Neural cell (in vitro differentiated cells): ENCODE measurements around the gene ADAMTS10. TPM values are rescaled to one million over a fixed set of nuclear protein-coding genes. Genes with fewer than 3 reads are reported as not detected.
"Not testable (repeated sequence)": the region's sequence is repeated elsewhere in the genome, so short reads cannot be mapped to it uniquely, and the experiment has no call there.

ENCODE experiments used
- H2AFZ ChIP-seq: fragments of 200-600, 300-800 bp; sonication (generic), shearing (Covaris generic); 2 replicates; pipeline ENCODE4 v1.6.0; 2014; ENCODE audit warnings: low read depth, mild to moderate bottlenecking, antibody characterized with exemption, low read length, moderate library complexity
- H3F3A ChIP-seq: fragments of 200-600 bp; shearing (Covaris generic); 2 replicates; pipeline ENCODE4 v1.6.1; 2016; ENCODE audit warnings: mild to moderate bottlenecking, moderate library complexity, mixed read lengths, antibody characterized with exemption, low read length; ENCODE audit not compliant: insufficient read depth, poor library complexity, severe bottlenecking
- H3K27ac ChIP-seq: fragments of 200-600, 300-800 bp; sonication (generic), shearing (Covaris generic); 2 replicates; pipeline ENCODE4 v1.5.1; 2014; ENCODE audit warnings: mild to moderate bottlenecking, low read length, moderate library complexity
- H3K27me3 ChIP-seq: fragments of 300-800, 200-600 bp; sonication (generic), shearing (Covaris generic); 2 replicates; pipeline ENCODE4 v1.6.0; 2014; ENCODE audit warnings: mild to moderate bottlenecking, low read depth, low read length, moderate library complexity; ENCODE audit not compliant: insufficient read depth
- H3K36me3 ChIP-seq: fragments of 300-800, 200-600 bp; sonication (generic), shearing (Covaris generic); 2 replicates; pipeline ENCODE4 v1.5.1; 2014; ENCODE audit warnings: mild to moderate bottlenecking, antibody characterized with exemption, low read length, moderate library complexity; ENCODE audit not compliant: insufficient read depth
- H3K4me2 ChIP-seq: fragments of 300-800, 200-600 bp; sonication (generic), shearing (Covaris generic); 2 replicates; pipeline ENCODE4 v1.6.0; 2014; ENCODE audit warnings: mild to moderate bottlenecking, low read length
- H3K4me3 ChIP-seq: fragments of 300-800, 200-600 bp; sonication (generic), shearing (Covaris generic); 2 replicates; pipeline ENCODE4 v1.5.1; 2014; ENCODE audit warnings: mild to moderate bottlenecking, low read length, moderate library complexity
- H3K79me2 ChIP-seq: fragments of 200-600 bp; shearing (Covaris generic); replicated peaks from 2 replicates; pipeline ENCODE4 v1.6.0; 2014; ENCODE audit warnings: mild to moderate bottlenecking, low read length, moderate library complexity; ENCODE audit not compliant: insufficient read depth
- H3K9ac ChIP-seq: fragments of 300-800, 200-600 bp; sonication (generic), shearing (Covaris generic); 2 replicates; pipeline ENCODE4 v1.6.1; 2016; ENCODE audit warnings: mild to moderate bottlenecking, low read length, mixed read lengths
- H3K9me2 ChIP-seq: fragments of 200-600 bp; shearing (Covaris generic); 2 replicates; pipeline ENCODE4 v1.6.1; 2016; ENCODE audit warnings: mild to moderate bottlenecking, low read length, mixed read lengths; ENCODE audit not compliant: insufficient read depth
- H3K9me3 ChIP-seq: fragments of 200-600, 300-800 bp; sonication (generic), shearing (Covaris generic); 2 replicates; pipeline ENCODE4 v1.6.1; 2016; ENCODE audit warnings: mild to moderate bottlenecking, mixed run types, low read length, moderate library complexity, mixed read lengths
- H4K20me1 ChIP-seq: fragments of 200-600 bp; shearing (Covaris generic); 2 replicates; pipeline ENCODE4 v1.6.1; 2016; ENCODE audit warnings: mild to moderate bottlenecking, mixed run types; ENCODE audit not compliant: insufficient read depth
- CTCF ChIP-seq: fragments of 450-650 bp; IDR thresholded peaks from 2 replicates; pipeline ENCODE4 v1.5.1; 2014; ENCODE audit warnings: antibody characterized with exemption, mild to moderate bottlenecking, moderate library complexity; ENCODE audit not compliant: poor library complexity, severe bottlenecking
- EP300 ChIP-seq: fragments of 450-650 bp; conservative IDR thresholded peaks from 2 replicates; pipeline ENCODE4 v1.6.1; 2014; ENCODE audit warnings: antibody characterized with exemption, mild to moderate bottlenecking, moderate library complexity; ENCODE audit not compliant: poor library complexity, severe bottlenecking
- EZH2 ChIP-seq: fragments of 200-600, 300-800 bp; shearing (Covaris generic), sonication (generic); IDR thresholded peaks from 2 replicates; pipeline ENCODE4 v1.6.1; 2014; ENCODE audit warnings: antibody characterized with exemption, low read length, borderline replicate concordance, mild to moderate bottlenecking; ENCODE audit not compliant: insufficient read depth, poor library complexity, severe bottlenecking
- MXI1 ChIP-seq: fragments of 450-650 bp; conservative IDR thresholded peaks from 2 replicates; pipeline ENCODE4 v1.6.1; 2014; ENCODE audit warnings: antibody characterized with exemption, mild to moderate bottlenecking; ENCODE audit not compliant: poor library complexity, severe bottlenecking
- POLR2AphosphoS5 ChIP-seq: IDR thresholded peaks from 2 replicates; pipeline ENCODE4 v1.6.1; 2012
- RAD21 ChIP-seq: fragments of 450-650 bp; conservative IDR thresholded peaks from 2 replicates; pipeline ENCODE4 v1.6.1; 2014; ENCODE audit warnings: antibody characterized with exemption, mild to moderate bottlenecking, moderate library complexity
- REST ChIP-seq: IDR thresholded peaks from 2 replicates; pipeline ENCODE4 v1.6.1; 2012; ENCODE audit warnings: borderline replicate concordance
- SMC3 ChIP-seq: fragments of 450-650 bp; conservative IDR thresholded peaks from 2 replicates; pipeline ENCODE4 v1.6.1; 2014; ENCODE audit warnings: antibody characterized with exemption, mild to moderate bottlenecking, moderate library complexity; ENCODE audit not compliant: poor library complexity
- TAF1 ChIP-seq: IDR thresholded peaks from 2 replicates; pipeline ENCODE4 v1.6.1; 2012; ENCODE audit warnings: low read depth
- polyA plus RNA-seq: library from polyadenylated mRNA; depleted of rRNA; stranded (reverse); fragments of >200 nt; gene quantifications from 2 replicates; pipeline ENCODE4 v1.2.3, GENCODE V29; 2014

The ADAMTS10 gene
- polyA plus RNA-seq, 1 donor from 2014 or later = 99.4 TPM

GRCh38 chr19:8557642-8558238 is 52.8 kb downstream of the ADAMTS10 start:
- Histone ChIP-seq H3K27me3 (no peaks in the 10 kb centered on the region), H3K36me3 (no peaks in the 10 kb centered on the region), H3K4me2 (no peak overlapping the region), H3F3A (no peaks in the 10 kb centered on the region), H3K27ac (no peak overlapping the region), H3K4me3 (no peak overlapping the region), H3K9ac (no peak overlapping the region), H3K9me2 (no peaks in the 10 kb centered on the region), H4K20me1 (no peaks in the 10 kb centered on the region), H3K9me3 (no peaks in the 10 kb centered on the region), H2AFZ (no peak overlapping the region), H3K79me2 (no peaks in the 10 kb centered on the region)
- TF ChIP-seq EZH2 = no peak
- no peak for TF ChIP-seq MXI1
- TF ChIP-seq POLR2AphosphoS5 = no peak
- no peak for TF ChIP-seq REST
- no peak for TF ChIP-seq SMC3
- no peak for TF ChIP-seq EP300
- TF ChIP-seq CTCF = no peak

- H3F3A ChIP-seq, H3K4me3 ChIP-seq, H3K79me2 ChIP-seq, H3K4me2 ChIP-seq, H3K27me3 ChIP-seq, H3K9me3 ChIP-seq, H3K9ac ChIP-seq, H3K27ac ChIP-seq, H2AFZ ChIP-seq, H3K9me2 ChIP-seq, H3K36me3 ChIP-seq, H4K20me1 ChIP-seq: not testable (repeated sequence)
Observed at GRCh38 chr19:8553729-8554128, 56.8 kb downstream of the ADAMTS10 start.

GRCh38 chr19:8552810-8553209 is 57.7 kb downstream of the ADAMTS10 start:
- Histone ChIP-seq H2AFZ (no peak overlapping the region), H3K36me3 (no peaks in the 10 kb centered on the region)

More at GRCh38 chr19:8552810-8553209, 57.7 kb downstream of the ADAMTS10 start:
- Histone ChIP-seq H3K9me2 (no peaks in the 10 kb centered on the region), H3K27me3 (no peaks in the 10 kb centered on the region), H3K4me2 (no peak overlapping the region), H3F3A (no peaks in the 10 kb centered on the region), H3K4me3 (no peak overlapping the region), H3K9ac (no peak overlapping the region), H4K20me1 (no peaks in the 10 kb centered on the region), H3K79me2 (no peaks in the 10 kb centered on the region), H3K27ac (no peak overlapping the region), H3K9me3 (no peaks in the 10 kb centered on the region)
- TF ChIP-seq EZH2 (no peak), CTCF (no peak), EP300 (no peak), MXI1 (no peak), POLR2AphosphoS5 (no peak), RAD21 (no peak), SMC3 (no peak), REST (no peak), TAF1 (no peak)
